ENCODE results near the gene GNG7. TPM values are rescaled to one million over a fixed set of nuclear protein-coding genes. Genes with fewer than 3 reads are reported as not detected.

The GNG7 gene
- total and polyA plus RNA-seq, 2 donors (not counting 3 experiments of a cell fraction or from before 2014, with no cell fraction given): 0.29 to 0.84 TPM

DNA sequence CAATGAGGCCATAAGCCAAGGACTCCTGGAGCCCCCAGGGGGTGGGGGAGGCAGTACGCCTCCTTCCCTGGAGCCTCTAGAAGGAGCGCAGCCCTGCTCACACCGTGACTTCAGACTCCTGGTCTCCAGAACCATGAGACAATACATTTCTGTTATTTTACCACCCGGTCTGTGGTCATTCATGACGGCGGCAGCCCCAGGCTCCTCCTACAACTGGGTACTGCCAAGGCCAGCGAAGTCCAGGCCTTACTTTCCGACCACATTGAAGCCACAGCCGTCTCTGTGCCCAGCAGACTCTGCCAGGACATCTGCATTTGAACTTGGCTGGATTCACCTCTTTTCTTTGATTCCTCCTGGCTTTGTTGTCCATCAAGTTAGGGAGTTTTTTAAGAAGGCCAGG, 10.5 kb downstream of the GNG7 start:
- intact Hi-C loops (cut with micrococcal nuclease): no loop called here
- CTCF ChIA-PET: no interaction called here
- Histone ChIP-seq H3K9me1 (replicated peaks; ENCODE audit: control insufficient read depth, extremely low read depth, insufficient read depth, low read length) (no peaks in the 10 kb centered on the region), H3K9ac (replicated peaks; ENCODE audit: extremely low read depth, insufficient read depth, low read length) (no peak overlapping the region), H3K27me3 (ENCODE audit: control insufficient read depth in 2 of 2, insufficient read depth in 2 of 2, low read length in 2 of 2) (no peaks in the 10 kb centered on the region), H3K4me2 (ENCODE audit: insufficient read depth, low read length) (no peak overlapping the region), H2AFZ (ENCODE audit: low read depth, low read length) (no peak overlapping the region), H3K36me3 (ENCODE audit: control insufficient read depth in 2 of 2, extremely low read depth in 1 of 2, insufficient read depth in 2 of 2, low read length in 2 of 2) (no peaks in the 10 kb centered on the region), H3K27ac (ENCODE audit: insufficient read depth, low read depth, low read length) (no peak overlapping the region), H3K9me3 (replicated peaks; ENCODE audit: control insufficient read depth, insufficient read depth, low read length) (no peaks in the 10 kb centered on the region), H3K4me3 (replicated peaks in 1 of 3; ENCODE audit: insufficient read depth in 1 of 3, low read depth in 1 of 3, low read length in 3 of 3) (no peak overlapping the region), H4K20me1 (replicated peaks; ENCODE audit: control insufficient read depth, extremely low read depth, insufficient read depth, low read length) (no peaks in the 10 kb centered on the region), H3K79me2 (ENCODE audit: control insufficient read depth, insufficient read depth, low read length) (no peaks in the 10 kb centered on the region), H3K4me1 (ENCODE audit: control insufficient read depth, extremely low read depth, insufficient read depth, low read length) (peaks cover 10% of the 10 kb centered on the region)
- dilution Hi-C loops (cut with MboI; ENCODE audit: extremely low pct_ligation_motif_present, low sequenced_read_pairs): loop anchor here (10.0 kb wide), 1 partner anchor 63 kb away; no protein-coding TSS in a partner anchor
- POLR2A ChIA-PET: no interaction called here
- DNase-seq (ENCODE audit: low read depth, low spot score): no peak
- BruUV-seq (replicated peaks): no TSS peak
- TF ChIP-seq MYC (IDR thresholded peaks at IDR 0.05; ENCODE audit: low read depth, low read length): no peak
- no peak for TF ChIP-seq JUN (IDR thresholded peaks at IDR 0.05; ENCODE audit: borderline replicate concordance, insufficient read depth, insufficient read length, low read depth)
- TF ChIP-seq, protein P1, sequence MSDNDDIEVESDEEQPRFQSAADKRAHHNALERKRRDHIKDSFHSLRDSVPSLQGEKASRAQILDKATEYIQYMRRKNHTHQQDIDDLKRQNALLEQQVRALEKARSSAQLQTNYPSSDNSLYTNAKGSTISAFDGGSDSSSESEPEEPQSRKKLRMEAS (IDR thresholded peaks at IDR 0.05; ENCODE audit: insufficient read depth, insufficient read length): no peak
- TF ChIP-seq, protein P2, sequence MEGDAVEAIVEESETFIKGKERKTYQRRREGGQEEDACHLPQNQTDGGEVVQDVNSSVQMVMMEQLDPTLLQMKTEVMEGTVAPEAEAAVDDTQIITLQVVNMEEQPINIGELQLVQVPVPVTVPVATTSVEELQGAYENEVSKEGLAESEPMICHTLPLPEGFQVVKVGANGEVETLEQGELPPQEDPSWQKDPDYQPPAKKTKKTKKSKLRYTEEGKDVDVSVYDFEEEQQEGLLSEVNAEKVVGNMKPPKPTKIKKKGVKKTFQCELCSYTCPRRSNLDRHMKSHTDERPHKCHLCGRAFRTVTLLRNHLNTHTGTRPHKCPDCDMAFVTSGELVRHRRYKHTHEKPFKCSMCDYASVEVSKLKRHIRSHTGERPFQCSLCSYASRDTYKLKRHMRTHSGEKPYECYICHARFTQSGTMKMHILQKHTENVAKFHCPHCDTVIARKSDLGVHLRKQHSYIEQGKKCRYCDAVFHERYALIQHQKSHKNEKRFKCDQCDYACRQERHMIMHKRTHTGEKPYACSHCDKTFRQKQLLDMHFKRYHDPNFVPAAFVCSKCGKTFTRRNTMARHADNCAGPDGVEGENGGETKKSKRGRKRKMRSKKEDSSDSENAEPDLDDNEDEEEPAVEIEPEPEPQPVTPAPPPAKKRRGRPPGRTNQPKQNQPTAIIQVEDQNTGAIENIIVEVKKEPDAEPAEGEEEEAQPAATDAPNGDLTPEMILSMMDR (IDR thresholded peaks at IDR 0.05; ENCODE audit: extremely low read depth in 1 of 2, insufficient read depth in 1 of 2, low read depth in 1 of 2, low read length in 2 of 2): no peak
- no peak for TF ChIP-seq FOS (IDR thresholded peaks at IDR 0.05; ENCODE audit: borderline replicate concordance, insufficient read depth, low read length)
- no peak for TF ChIP-seq POLR2AphosphoS5 (IDR thresholded peaks at IDR 0.05; ENCODE audit: insufficient read depth, low read depth, low read length)
- no peak for TF ChIP-seq POLR2A (IDR thresholded peaks at IDR 0.05; ENCODE audit: low read depth, low read length)
- no peak for TF ChIP-seq GATA2 (IDR thresholded peaks at IDR 0.05; ENCODE audit: insufficient read depth, insufficient read length, low read depth, low read length)
- TF ChIP-seq EZH2 (IDR thresholded peaks at IDR 0.05; ENCODE audit: borderline replicate concordance, low read depth, low read length, severe bottlenecking): no peak
- FAIRE-seq: no peak

Data from endothelial cell of umbilical vein (primary cell).